DOHH2 (cell line): ENCODE measurements around the gene PCLO.

Source experiments
- H3F3A ChIP-seq: fragments of 200-600 bp; sonication (generic), shearing (Covaris generic); 2 replicates; pipeline ENCODE4 v1.6.0; 2016; ENCODE audit warnings: antibody characterized with exemption, mild to moderate bottlenecking; ENCODE audit not compliant: control insufficient read depth, insufficient read depth
- H3K27ac ChIP-seq: fragments of 200-600 bp; sonication (generic); 2 replicates; pipeline ENCODE4 v1.5.1; 2014; ENCODE audit warnings: low read depth, mild to moderate bottlenecking, low read length, moderate library complexity
- H3K27me3 ChIP-seq: fragments of 200-600 bp; sonication (generic); 2 replicates; pipeline ENCODE4 v1.6.1; 2014; ENCODE audit warnings: mild to moderate bottlenecking, low read length, mixed read lengths; ENCODE audit not compliant: control insufficient read depth
- H3K36me3 ChIP-seq: fragments of 200-600 bp; sonication (generic); 2 replicates; pipeline ENCODE4 v1.6.1; 2014; ENCODE audit warnings: mild to moderate bottlenecking, low read length, moderate library complexity, mixed read lengths; ENCODE audit not compliant: control insufficient read depth
- H3K4me1 ChIP-seq: fragments of 200-600 bp; sonication (generic); 2 replicates; pipeline ENCODE4 v1.6.1; 2014; ENCODE audit warnings: mild to moderate bottlenecking, low read length, mixed read lengths; ENCODE audit not compliant: control insufficient read depth
- H3K4me2 ChIP-seq: fragments of 200-600 bp; sonication (generic); 2 replicates; pipeline ENCODE4 v1.6.0; 2014; ENCODE audit warnings: mild to moderate bottlenecking, low read length, moderate library complexity
- H3K4me3 ChIP-seq: fragments of 200-600 bp; sonication (generic); 2 replicates; pipeline ENCODE4 v1.5.1; 2014; ENCODE audit warnings: mild to moderate bottlenecking, low read length, mixed read lengths
- H3K79me2 ChIP-seq: fragments of 200-600 bp; sonication (generic); 2 replicates; pipeline ENCODE4 v1.6.1; 2014; ENCODE audit warnings: mild to moderate bottlenecking, low read length, mixed read lengths; ENCODE audit not compliant: control insufficient read depth
- H3K9me2 ChIP-seq: fragments of 200-600 bp; sonication (generic); replicated peaks from 2 replicates; pipeline ENCODE4 v1.6.1; 2014; ENCODE audit warnings: mild to moderate bottlenecking, low read length, mixed read lengths; ENCODE audit not compliant: control insufficient read depth
- H3K9me3 ChIP-seq: fragments of 200-600 bp; sonication (generic); 2 replicates; pipeline ENCODE4 v1.6.1; 2014; ENCODE audit warnings: antibody characterized with exemption, low read length, mixed read lengths; ENCODE audit not compliant: control insufficient read depth, insufficient read depth
- H4K20me1 ChIP-seq: fragments of 200-600 bp; sonication (generic); 2 replicates; pipeline ENCODE4 v1.6.0; 2014; ENCODE audit warnings: low read depth, mild to moderate bottlenecking, antibody characterized with exemption, low read length, moderate library complexity; ENCODE audit not compliant: control insufficient read depth, insufficient read depth
- CTCF ChIP-seq: fragments of 200-600 bp; sonication (generic); IDR thresholded peaks from one replicate; pipeline ENCODE4 v1.5.1; 2014; ENCODE audit warnings: antibody characterized with exemption, mild to moderate bottlenecking, low read depth, low read length; ENCODE audit not compliant: poor library complexity, severe bottlenecking
- EZH2phosphoT487 ChIP-seq: fragments of 200-600 bp; sonication (generic); IDR thresholded peaks from 2 replicates; pipeline ENCODE4 v1.6.1; 2017; ENCODE audit warnings: borderline replicate concordance, mild to moderate bottlenecking, antibody characterized with exemption, low read length, moderate library complexity, mixed read lengths

Gene PCLO

GRCh38 chr7:82964150-82964882 is 198.4 kb downstream of the PCLO start:
- Histone ChIP-seq H3K4me3 (no peak overlapping the region), H3K36me3 (no peaks in the 10 kb centered on the region), H4K20me1 (no peaks in the 10 kb centered on the region), H3K9me2 (no peaks in the 10 kb centered on the region), H3K9me3 (no peaks in the 10 kb centered on the region), H3K4me1 (no peaks in the 10 kb centered on the region), H3K27me3 (no peaks in the 10 kb centered on the region), H3K27ac (no peak overlapping the region), H3F3A (no peaks in the 10 kb centered on the region), H3K79me2 (no peaks in the 10 kb centered on the region), H3K4me2 (no peak overlapping the region)
- no peak for TF ChIP-seq EZH2phosphoT487
- no peak for TF ChIP-seq CTCF

GRCh38 chr7:82961240-82961639 is 201.4 kb downstream of the PCLO start:
- Histone ChIP-seq H3K27ac (no peak overlapping the region), H3K4me2 (no peak overlapping the region), H3K9me3 (no peaks in the 10 kb centered on the region), H4K20me1 (no peaks in the 10 kb centered on the region), H3F3A (no peaks in the 10 kb centered on the region), H3K9me2 (no peaks in the 10 kb centered on the region), H3K27me3 (no peaks in the 10 kb centered on the region), H3K4me1 (no peaks in the 10 kb centered on the region), H3K36me3 (no peaks in the 10 kb centered on the region), H3K79me2 (no peaks in the 10 kb centered on the region), H3K4me3 (no peak overlapping the region)
- TF ChIP-seq CTCF = no peak
- no peak for TF ChIP-seq EZH2phosphoT487

- Histone ChIP-seq H3K27me3 (no peaks in the 10 kb centered on the region), H3K4me1 (no peaks in the 10 kb centered on the region), H3K9me3 (no peaks in the 10 kb centered on the region), H3F3A (no peaks in the 10 kb centered on the region), H3K79me2 (no peaks in the 10 kb centered on the region), H4K20me1 (no peaks in the 10 kb centered on the region), H3K27ac (no peak overlapping the region), H3K4me3 (no peak overlapping the region), H3K4me2 (no peak overlapping the region), H3K36me3 (no peaks in the 10 kb centered on the region), H3K9me2 (no peaks in the 10 kb centered on the region)
- TF ChIP-seq CTCF = no peak
- TF ChIP-seq EZH2phosphoT487 = no peak
These were observed 203.2 kb downstream of the PCLO start for GRCh38 chr7:82959528-82959927.

GRCh38 chr7:82957521-82957920 is 205.2 kb downstream of the PCLO start:
- H3K9me3 ChIP-seq = no peaks in the 10 kb centered on the region
- H3K36me3 ChIP-seq = no peaks in the 10 kb centered on the region
- no peaks in the 10 kb centered on the region for H3F3A ChIP-seq
- no peaks in the 10 kb centered on the region for H3K79me2 ChIP-seq
- H3K9me2 ChIP-seq = no peaks in the 10 kb centered on the region
- H3K4me3 ChIP-seq = no peak overlapping the region
- no peak overlapping the region for H3K27ac ChIP-seq
- H4K20me1 ChIP-seq = no peaks in the 10 kb centered on the region
- TF ChIP-seq CTCF (no peak), EZH2phosphoT487 (no peak)
- H3K4me1 ChIP-seq = no peaks in the 10 kb centered on the region
- no peaks in the 10 kb centered on the region for H3K27me3 ChIP-seq
- no peak overlapping the region for H3K4me2 ChIP-seq
